GM18508 (cell line): ENCODE measurements around the gene ATR.
"Not testable (repeated sequence)": the region's sequence is repeated elsewhere in the genome, so short reads cannot be mapped to it uniquely, and the experiment has no call there.

ENCODE experiments used
- ATAC-seq: cut with Tn5 transposase; IDR thresholded peaks from one replicate; pipeline ENCODE4 v1.9.1; 2021; ENCODE audit warnings: moderate number of reproducible peaks; ENCODE audit not compliant: insufficient read depth, unreplicated experiment

ATR gene

GRCh38 chr3:142459929-142460328 is 118.6 kb downstream of the ATR start:
- ATAC-seq = no peak

- ATAC-seq = no peak
Observed at GRCh38 chr3:142459096-142459495, 119.4 kb downstream of the ATR start.

GRCh38 chr3:142450881-142451280 is 127.7 kb downstream of the ATR start:
- no peak for ATAC-seq

GRCh38 chr3:142450189-142450588 is 128.3 kb downstream of the ATR start:
- no peak for ATAC-seq

GRCh38 chr3:142447852-142448823 is 130.4 kb downstream of the ATR start, which contains the start of gene XRN1:
TSS of gene XRN1 (minus strand) at chr3:142448037. CDS start at chr3:142447944, 93 bp downstream.
- ATAC-seq = peak; percentile 40

GRCh38 chr3:142447301-142447851 is 131.2 kb downstream of the ATR start:
- ATAC-seq = no peak

GRCh38 chr3:142445816-142446254 is 132.7 kb downstream of the ATR start:
- ATAC-seq = peak; percentile 66

GRCh38 chr3:142444343-142444742 is 134.2 kb downstream of the ATR start:
- no peak for ATAC-seq

GRCh38 chr3:142443060-142443459 is 135.5 kb downstream of the ATR start:
- ATAC-seq = not testable (repeated sequence)

GRCh38 chr3:142439499-142440220 is 138.9 kb downstream of the ATR start:
- not testable (repeated sequence) for ATAC-seq

- not testable (repeated sequence) for ATAC-seq
Observed at GRCh38 chr3:142438096-142438495, 140.4 kb downstream of the ATR start.

- ATAC-seq = no peak
Observed at GRCh38 chr3:142436951-142437585, 141.5 kb downstream of the ATR start.

GRCh38 chr3:142434503-142434902 is 144.0 kb downstream of the ATR start:
- ATAC-seq = no peak

GRCh38 chr3:142433110-142433509 is 145.4 kb downstream of the ATR start:
- peak; percentile 48 for ATAC-seq

GRCh38 chr3:142429582-142429981 is 149.0 kb downstream of the ATR start:
- no peak for ATAC-seq

GRCh38 chr3:142424754-142425153 is 153.8 kb downstream of the ATR start:
- ATAC-seq = no peak

GRCh38 chr3:142418926-142419592 is 159.5 kb downstream of the ATR start:
- no peak for ATAC-seq

- ATAC-seq = no peak
Observed at GRCh38 chr3:142417302-142417701, 161.2 kb downstream of the ATR start.

GRCh38 chr3:142400537-142400936 is 178.0 kb downstream of the ATR start:
- ATAC-seq = not testable (repeated sequence)
